CD4-positive, alpha-beta T cell treated with Interleukin-15 for 4 hours (primary cell): ENCODE results near the gene WSCD2.

ENCODE experiments used
- DNase-seq: peaks from one replicate; pipeline ENCODE4 v3.0.0-alpha.2; 2020; ENCODE audit warnings: low spot score

Gene WSCD2

GRCh38 chr12:108128221-108129016, 669 bp upstream of the WSCD2 start:
- DNase-seq = no peak

DNA sequence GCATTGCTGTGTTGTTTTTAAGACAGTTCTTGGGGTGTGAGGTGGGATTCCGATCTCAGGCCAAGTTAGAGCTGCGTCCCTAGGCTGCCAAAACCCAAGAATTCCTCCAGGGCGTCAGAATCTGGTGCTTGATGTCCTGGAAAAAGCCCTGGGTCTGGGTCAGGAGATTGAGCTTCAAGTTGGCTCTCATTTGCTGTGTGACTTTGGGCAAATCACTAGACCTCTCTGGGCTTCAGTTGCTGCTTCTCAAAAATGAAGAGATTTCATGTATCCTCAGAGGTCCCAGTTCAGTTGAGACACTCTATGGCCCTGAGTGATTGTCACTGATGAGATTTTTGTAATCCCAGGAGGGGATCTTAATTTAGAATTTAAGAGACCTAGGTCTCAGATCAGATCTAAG, 1.9 kb downstream of the WSCD2 start:
- no peak for DNase-seq

DNA sequence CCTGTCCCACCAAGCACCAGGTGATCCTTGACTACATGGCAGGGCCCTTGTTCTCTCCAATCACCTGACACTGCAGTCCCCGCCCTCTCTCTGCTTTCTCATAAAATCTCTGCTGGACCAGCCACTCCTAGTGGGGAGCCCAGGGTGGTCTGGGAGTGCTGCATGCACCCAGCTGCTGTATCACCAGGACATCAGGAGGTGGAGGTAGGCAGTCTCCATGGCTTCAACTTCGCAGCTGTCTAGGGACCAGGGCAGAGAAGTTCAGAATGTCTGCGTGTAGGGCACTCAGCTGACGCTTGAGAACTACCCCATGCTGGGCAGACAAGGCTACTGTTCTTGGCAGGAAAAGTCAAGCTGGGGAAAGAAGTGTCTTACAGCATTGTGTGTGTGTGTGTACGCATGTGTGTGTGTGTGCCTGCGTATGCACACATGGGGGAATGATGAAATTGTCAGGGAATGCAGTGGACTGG, 2.6 kb downstream of the WSCD2 start:
- DNase-seq = no peak

DNA sequence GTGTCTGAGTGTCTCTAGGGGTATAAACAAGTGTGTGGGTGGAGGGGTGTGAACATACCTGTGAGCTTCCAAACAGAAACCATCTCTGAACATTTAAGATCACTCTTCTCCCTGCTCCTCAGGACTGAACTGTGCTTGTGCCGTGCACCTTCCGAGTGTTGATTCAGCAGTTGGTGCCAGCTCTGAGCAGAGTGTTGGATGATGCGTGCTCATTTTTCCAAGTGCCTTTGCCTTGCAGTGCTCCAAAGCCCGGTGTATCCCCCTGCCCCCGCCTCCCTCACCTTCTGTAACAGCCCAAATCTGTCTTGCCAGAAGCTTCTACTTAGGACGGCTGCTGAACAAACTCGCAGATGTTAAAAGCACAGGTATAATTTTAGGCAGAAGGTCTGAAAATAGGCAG, 4.4 kb downstream of the WSCD2 start:
- DNase-seq = no peak

GRCh38 chr12:108134744-108135143, 5.7 kb downstream of the WSCD2 start:
- no peak for DNase-seq

- no peak for DNase-seq
Observed at GRCh38 chr12:108135627-108136026, 6.5 kb downstream of the WSCD2 start.

DNA sequence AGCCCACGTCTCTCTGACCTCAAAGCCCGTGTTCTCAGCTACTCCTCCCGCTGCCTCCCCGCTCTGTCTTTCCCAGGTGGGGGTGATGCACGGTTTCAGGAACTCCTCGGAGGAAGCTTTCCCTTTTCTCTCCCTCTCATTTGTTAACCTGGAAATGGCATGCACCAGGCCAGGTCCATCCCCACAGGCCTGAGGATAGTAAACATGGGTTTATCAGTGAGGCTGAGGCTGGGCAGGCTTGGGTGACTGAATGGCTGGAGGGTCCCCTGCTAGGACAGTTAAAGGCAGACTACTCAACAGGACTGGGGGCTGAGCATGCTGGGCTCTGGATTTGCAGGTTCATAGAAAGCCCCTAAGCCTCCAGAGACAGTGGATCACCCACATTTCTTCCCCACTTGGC, 7.6 kb downstream of the WSCD2 start:
- no peak for DNase-seq

GRCh38 chr12:108139454-108139853, 10.4 kb downstream of the WSCD2 start:
- DNase-seq = no peak

GRCh38 chr12:108140501-108140900, 11.4 kb downstream of the WSCD2 start:
- DNase-seq = no peak

GRCh38 chr12:108141600-108142130, 12.6 kb downstream of the WSCD2 start:
- no peak for DNase-seq

DNA sequence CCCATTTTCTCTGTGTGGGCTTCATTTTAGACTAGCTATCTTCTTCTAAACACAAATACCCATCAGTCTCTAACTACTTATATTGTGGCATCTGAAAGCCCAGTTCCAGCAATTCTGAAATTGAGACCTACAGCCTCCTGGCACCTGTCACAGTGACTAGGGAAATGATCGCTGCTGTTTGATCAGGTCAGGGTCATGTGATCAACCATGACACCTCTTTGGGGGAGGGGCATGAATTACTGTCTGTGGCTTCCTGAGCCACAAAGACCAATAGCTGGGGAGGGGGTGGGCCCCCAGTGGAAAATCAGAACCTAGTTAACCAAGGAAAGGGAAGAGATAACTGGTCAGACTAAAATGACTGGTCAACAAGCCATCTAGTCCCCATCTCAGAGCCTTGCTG, 14.1 kb downstream of the WSCD2 start:
- DNase-seq = no peak

DNA sequence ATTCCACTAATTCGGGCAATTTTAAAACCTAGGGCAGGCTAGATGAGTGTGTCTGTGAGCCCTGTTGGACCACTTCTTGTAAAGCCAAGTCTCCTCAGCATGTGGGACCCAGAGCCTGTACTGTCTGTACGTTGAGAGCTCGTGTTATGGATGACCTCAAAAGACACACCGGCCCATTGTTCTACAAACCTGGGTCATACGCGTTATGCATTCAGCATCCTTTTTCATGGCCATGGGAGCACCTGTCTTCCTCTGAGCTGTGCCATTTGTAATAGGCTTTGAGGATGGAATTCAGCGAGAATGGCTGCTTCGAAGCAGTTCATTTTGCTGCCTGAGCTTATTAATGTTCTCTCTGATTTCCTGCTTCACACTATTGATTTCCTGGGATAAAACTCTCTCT, 15.0 kb downstream of the WSCD2 start:
- no peak for DNase-seq

DNA sequence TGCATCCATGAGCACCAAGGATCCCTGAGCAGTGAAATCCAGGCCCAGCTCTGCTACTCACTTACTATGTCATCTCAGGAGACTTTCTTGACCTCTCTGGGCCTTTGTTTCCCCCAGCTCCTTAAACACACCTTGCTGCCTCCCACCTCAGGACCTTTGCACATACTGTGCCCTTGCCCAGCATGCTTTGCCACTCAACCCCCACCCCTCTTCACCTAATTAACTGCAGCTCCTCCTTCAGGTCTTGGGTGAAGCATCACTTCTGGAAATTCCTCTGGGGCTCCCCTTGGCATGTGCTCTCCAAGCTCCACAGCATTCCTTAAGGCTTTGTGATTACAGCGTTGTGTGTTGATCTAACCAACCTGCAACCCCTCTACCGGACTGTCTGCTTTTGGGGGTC, 15.9 kb downstream of the WSCD2 start:
- DNase-seq = no peak

GRCh38 chr12:108146035-108146893, 17.2 kb downstream of the WSCD2 start:
- DNase-seq = no peak

- no peak for DNase-seq
Observed at GRCh38 chr12:108147279-108147678, 18.2 kb downstream of the WSCD2 start.

DNA sequence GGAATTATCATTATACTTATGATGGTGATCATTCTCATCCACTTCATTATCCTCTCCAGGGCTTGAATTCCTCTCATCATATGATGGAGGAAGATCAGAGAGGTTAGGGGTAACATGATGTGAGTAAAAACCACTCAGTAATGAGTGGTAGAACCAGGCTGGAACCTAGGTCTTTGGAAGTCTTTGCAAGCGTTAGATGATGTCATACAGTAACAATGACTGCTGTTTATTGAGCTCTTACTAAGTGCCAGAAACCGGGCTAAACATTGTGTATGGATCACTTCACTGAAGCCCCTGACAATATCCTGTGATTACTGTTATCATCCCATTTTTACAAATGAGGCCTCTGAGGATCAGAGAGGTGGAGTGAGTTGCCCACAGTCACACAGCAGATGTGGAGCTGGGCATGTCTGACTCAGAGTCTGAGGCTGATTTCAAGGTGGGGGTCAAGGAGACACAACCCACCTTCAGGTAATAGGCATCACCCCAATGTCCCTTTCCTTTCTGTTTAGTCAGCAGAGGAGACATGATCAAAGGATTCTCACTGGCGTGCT, 19.5 kb downstream of the WSCD2 start:
- DNase-seq = no peak

DNA sequence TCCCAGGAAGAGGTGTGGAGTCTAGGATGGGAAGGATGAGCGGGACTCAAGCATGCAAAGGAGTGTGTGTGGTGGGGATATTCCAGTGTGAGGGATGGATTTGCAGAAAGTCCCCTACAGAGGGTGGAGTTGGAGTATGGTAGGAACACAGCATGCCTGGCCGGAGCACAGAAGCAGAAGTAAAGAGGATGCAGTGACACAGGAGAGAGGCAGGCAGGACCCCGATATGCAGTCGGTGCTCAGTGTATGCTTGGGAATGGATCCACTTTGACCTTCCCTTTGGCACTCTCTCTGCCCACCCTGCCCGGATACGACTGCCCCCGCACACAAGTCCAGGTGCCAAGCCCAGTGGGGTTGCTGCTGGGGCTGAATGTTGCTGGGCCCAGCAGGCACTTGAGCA, 21.3 kb downstream of the WSCD2 start:
- DNase-seq = no peak

DNA sequence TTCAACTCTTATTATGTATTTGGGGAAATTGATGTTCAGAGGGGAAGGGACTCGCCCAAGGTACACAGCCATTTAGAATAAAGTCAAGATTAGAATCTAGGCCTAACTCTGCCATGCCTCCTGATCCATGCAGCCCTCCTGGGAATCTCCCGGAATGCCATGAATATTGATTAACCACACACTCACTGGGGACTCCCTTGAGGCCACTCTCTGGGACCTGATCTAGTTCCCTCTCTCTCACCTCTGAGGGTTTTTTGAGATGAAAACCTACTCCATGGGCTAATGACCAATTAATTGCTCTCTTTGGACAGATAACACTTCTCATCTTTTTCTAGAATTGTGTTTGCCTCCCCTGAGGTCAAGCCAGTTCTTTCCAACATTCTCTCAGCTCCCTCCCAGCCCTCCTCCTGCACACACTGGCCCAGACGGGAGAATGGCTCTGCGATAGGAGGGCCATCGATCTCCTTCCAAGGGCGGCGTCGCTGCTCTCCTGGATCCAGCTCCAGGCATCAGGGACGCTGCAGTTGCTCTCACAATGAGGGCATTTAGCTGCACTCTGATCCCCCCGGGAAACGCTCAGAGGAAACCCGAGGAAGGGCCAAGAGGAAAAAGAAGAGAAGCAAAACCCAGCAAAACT, 22.6 kb downstream of the WSCD2 start:
- no peak for DNase-seq

GRCh38 chr12:108152170-108152538, 23.1 kb downstream of the WSCD2 start:
- no peak for DNase-seq

DNA sequence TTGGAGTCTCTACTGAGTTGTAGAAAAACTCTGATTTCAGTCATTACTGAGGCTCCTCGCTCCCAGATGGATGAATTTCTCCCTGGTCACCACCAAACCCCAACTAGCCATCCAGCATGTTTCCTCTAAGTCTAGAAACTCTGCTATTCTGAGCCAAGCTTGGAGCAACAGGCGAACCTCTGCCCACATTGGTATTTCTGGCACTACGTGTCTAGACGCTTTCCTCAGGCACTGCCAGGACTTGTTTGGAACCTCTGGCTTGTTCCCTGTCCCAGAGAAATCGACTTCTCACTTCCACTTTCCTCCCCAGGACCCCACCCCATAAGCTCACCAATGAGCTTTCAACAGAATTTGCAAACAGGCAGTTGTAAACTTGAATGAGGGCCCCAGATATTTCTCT, 27.6 kb downstream of the WSCD2 start:
- no peak for DNase-seq

DNA sequence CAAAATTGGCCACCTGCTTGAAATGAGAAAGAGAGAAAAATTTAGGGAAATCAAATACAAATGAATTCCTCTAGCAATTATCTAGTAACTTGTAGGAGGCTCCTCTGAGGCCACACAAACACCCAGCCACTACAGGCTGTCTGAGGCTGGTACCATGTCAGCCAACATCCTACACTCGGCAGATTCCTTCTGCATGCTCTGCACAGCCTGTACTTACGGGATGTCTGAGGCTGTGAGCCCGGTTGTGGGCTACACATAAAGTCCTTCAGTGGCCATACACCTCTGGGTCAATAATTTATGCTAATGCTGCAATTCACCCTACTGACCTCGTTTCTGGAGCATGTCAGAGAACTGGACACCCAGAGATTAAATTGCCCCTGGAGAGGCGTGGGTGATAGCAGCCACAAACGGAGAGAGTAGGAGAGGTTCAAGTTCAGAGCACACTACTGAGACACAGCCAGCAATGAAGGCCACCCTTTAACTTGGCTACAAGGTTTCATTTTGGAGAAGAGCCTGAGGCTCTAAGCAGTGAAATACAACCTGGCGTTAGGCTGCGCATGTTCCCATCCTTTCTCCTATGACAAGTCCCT, 28.9 kb downstream of the WSCD2 start:
- no peak for DNase-seq

DNA sequence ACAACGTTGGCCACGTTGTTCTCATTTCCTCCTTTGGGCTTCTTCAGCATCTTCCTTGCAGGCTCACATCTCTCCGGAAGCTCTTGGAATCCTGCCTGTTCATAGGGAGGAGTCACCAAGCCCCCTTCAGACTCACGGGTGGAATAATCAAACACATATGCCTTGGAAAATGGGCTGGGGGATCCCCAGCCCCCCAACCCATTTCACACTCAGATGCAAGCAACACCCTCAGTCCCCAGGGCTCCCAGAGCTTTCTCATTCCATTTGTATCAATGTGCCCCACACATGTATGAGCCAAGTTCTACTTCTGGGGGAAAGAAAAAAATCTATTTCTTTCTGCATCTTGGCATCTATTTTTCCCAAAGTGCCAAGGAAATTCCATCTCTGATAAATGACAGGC, 33.1 kb downstream of the WSCD2 start:
- DNase-seq = no peak
